A549 treated with Mapracorat at 1 μM for 4 hours (cell line): ENCODE data around the gene OSBP2. TPM values are rescaled to one million over a fixed set of nuclear protein-coding genes. Genes with fewer than 3 reads are reported as not detected.

Experiments
- total RNA-seq: library from RNA; stranded (reverse); fragments of 200-300 nt; extraction: Qiagen RNA extraction; gene quantifications from 5 replicates; pipeline ENCODE4 v1.2.3, GENCODE V29; 2022

Gene OSBP2, protein sequence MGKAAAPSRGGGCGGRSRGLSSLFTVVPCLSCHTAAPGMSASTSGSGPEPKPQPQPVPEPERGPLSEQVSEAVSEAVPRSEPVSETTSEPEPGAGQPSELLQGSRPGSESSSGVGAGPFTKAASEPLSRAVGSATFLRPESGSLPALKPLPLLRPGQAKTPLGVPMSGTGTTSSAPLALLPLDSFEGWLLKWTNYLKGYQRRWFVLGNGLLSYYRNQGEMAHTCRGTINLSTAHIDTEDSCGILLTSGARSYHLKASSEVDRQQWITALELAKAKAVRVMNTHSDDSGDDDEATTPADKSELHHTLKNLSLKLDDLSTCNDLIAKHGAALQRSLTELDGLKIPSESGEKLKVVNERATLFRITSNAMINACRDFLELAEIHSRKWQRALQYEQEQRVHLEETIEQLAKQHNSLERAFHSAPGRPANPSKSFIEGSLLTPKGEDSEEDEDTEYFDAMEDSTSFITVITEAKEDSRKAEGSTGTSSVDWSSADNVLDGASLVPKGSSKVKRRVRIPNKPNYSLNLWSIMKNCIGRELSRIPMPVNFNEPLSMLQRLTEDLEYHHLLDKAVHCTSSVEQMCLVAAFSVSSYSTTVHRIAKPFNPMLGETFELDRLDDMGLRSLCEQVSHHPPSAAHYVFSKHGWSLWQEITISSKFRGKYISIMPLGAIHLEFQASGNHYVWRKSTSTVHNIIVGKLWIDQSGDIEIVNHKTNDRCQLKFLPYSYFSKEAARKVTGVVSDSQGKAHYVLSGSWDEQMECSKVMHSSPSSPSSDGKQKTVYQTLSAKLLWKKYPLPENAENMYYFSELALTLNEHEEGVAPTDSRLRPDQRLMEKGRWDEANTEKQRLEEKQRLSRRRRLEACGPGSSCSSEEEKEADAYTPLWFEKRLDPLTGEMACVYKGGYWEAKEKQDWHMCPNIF
- 8.0 to 10.3 TPM (median 9.2 TPM) in 5 replicates for total RNA-seq

DNA sequence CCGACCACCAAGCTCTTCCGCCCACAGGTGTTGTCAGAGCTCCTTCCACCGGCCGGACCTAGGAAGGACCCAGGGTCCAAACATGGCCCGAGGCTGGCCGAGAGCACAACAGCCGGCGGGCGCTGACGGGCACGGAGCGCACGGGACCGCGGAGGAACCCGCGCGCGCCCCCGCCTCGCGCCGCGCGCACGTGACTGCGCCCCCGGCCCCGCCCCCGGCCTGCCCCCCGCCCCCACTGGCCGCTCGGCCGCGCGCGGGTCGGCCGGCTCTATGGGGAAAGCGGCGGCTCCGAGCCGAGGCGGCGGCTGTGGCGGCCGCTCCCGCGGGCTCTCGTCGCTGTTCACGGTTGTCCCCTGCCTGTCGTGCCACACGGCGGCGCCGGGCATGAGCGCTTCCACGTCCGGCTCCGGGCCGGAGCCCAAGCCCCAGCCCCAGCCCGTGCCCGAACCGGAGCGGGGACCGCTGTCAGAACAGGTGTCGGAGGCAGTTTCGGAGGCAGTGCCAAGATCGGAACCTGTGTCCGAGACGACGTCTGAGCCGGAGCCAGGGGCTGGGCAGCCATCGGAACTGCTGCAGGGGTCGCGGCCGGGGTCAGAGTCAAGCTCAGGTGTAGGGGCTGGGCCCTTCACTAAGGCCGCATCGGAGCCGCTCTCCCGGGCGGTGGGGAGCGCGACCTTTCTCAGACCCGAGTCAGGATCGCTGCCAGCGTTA, at the start of gene OSBP2:
TSS of gene OSBP2 (plus strand) at position 235 of the 711 bp plus-strand sequence. CDS start at position 271, 36 bp downstream.

DNA sequence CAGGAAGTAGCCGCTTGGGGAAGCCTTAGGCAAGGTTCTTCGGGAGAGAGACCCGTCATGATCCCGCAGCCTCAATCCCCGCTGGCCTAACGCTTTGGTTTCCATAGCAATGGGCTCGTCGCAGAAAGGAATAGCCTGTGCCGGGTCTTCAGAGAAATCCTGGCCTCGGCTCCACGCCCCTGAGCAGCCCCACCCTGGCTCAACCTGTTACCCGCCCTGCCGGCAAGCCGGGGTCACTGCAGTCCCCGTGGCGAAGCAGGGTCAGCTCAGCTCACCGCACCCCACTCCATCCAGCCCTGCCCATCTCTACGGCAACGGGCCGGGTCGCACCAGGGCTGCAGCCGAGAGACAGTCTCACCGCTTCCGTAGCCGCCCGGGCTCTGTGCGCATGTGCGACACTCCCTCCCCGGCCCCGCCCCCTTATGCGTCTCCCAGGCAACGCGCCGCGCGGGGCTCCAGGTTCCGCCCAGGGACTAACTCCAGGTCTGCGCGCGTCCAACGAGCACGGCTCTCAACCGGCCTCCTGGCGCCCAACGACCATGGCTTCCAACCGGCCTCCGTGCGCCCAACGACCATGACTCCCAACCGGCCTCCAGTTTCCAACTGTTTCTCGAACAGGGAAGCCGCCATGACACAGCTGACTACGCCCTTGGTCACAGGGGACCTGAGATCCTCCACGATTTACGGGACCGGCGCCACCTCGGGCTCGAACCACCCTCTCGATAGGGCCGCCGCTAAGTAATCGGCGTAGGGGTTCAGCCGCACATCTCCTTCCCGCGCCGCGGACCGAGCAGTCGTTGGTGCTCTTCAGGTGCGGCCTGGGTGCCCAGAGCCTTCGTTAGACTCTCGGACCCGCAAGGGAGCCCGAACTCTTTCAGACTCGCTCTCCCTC, 26.9 kb upstream of the OSBP2 start, which contains the start of gene DUSP18:
TSS of gene DUSP18 (minus strand) at position 382 of the 892 bp plus-strand sequence. CDS start 3,872 bp downstream, outside the sequence.

Other genes with a start within 250 kb of the OSBP2 start
- not detected in 5 replicates for gene SEC14L3, start 222.9 kb upstream of the OSBP2 start, total RNA-seq
- gene SEC14L4, start 189.2 kb upstream of the OSBP2 start, total RNA-seq = 4.6 to 6.3 TPM (median 5.8 TPM) in 5 replicates
- not detected in 5 replicates for gene SEC14L6, start 148.1 kb upstream of the OSBP2 start, total RNA-seq
- gene GAL3ST1, start 120.2 kb upstream of the OSBP2 start, total RNA-seq = 7.0 to 11.7 TPM (median 11.1 TPM) in 5 replicates
- 101 to 120 TPM (median 108 TPM) in 5 replicates for gene PES1, start 103.0 kb upstream of the OSBP2 start, total RNA-seq
- gene TCN2, start 87.7 kb upstream of the OSBP2 start, total RNA-seq = 4.5 to 5.4 TPM (median 4.9 TPM) in 5 replicates
- gene SLC35E4, start 59.1 kb upstream of the OSBP2 start, total RNA-seq = 5.0 to 7.3 TPM (median 6.2 TPM) in 5 replicates
- gene DUSP18, start 27.0 kb upstream of the OSBP2 start, total RNA-seq = 3.3 to 5.4 TPM (median 4.8 TPM) in 5 replicates